NCI-H526 (cell line): ENCODE results near the gene AGPAT1.
A peak's percentile ranks its signal among the peaks of the same experiment; 100 is the strongest.
"Not testable (repeated sequence)": the region's sequence is repeated elsewhere in the genome, so short reads cannot be mapped to it uniquely, and the experiment has no call there.

ENCODE experiments used
- DNase-seq, 2 experiments: peaks; one replicate each; lab custom pipeline; 2025; lab: John Stamatoyannopoulos, UW

The AGPAT1 gene

GRCh38 chr6:32148289-32149091 lies 27.4 kb downstream of the AGPAT1 start:
- no peak for DNase-seq

GRCh38 chr6:32147401-32148132 lies 28.3 kb downstream of the AGPAT1 start:
- DNase-seq: no peak

- no peak for DNase-seq
Observed at GRCh38 chr6:32146687-32147086, 29.2 kb downstream of the AGPAT1 start.

- no peak for DNase-seq
Observed at GRCh38 chr6:32146287-32146686, 29.6 kb downstream of the AGPAT1 start.

- not testable (repeated sequence) for DNase-seq
Observed at GRCh38 chr6:32144238-32144637, 31.6 kb downstream of the AGPAT1 start.

- DNase-seq: no peak
Observed at GRCh38 chr6:32140420-32141046, 35.4 kb downstream of the AGPAT1 start.

GRCh38 chr6:32139590-32139989 lies 36.3 kb downstream of the AGPAT1 start:
- DNase-seq: no peak

- DNase-seq: no peak
Observed at GRCh38 chr6:32137454-32137853, 38.4 kb downstream of the AGPAT1 start.

GRCh38 chr6:32133786-32134185 lies 42.1 kb downstream of the AGPAT1 start:
- no peak for DNase-seq

- no peak for DNase-seq
Observed at GRCh38 chr6:32132110-32132509, 43.8 kb downstream of the AGPAT1 start.

- no peak for DNase-seq
Observed at GRCh38 chr6:32131439-32131948, 44.4 kb downstream of the AGPAT1 start.

GRCh38 chr6:32129297-32130088 lies 46.4 kb downstream of the AGPAT1 start:
- DNase-seq: no peak

GRCh38 chr6:32128751-32129296 lies 47.1 kb downstream of the AGPAT1 start:
- DNase-seq: no peak

- peak; percentile 99 for DNase-seq
Observed at GRCh38 chr6:32127717-32128592, 47.9 kb downstream of the AGPAT1 start, which contains the start of gene ATF6B. TSS of gene ATF6B (minus strand) at chr6:32128246. CDS start at chr6:32128207, 39 bp downstream.

GRCh38 chr6:32127409-32127716 lies 48.5 kb downstream of the AGPAT1 start:
- DNase-seq: no peak

GRCh38 chr6:32126880-32127279 lies 49.0 kb downstream of the AGPAT1 start:
- DNase-seq: no peak

- no peak for DNase-seq
Observed at GRCh38 chr6:32123681-32124080, 52.2 kb downstream of the AGPAT1 start.

GRCh38 chr6:32120573-32121059 lies 55.3 kb downstream of the AGPAT1 start:
- no peak for DNase-seq

GRCh38 chr6:32118782-32119628 lies 56.9 kb downstream of the AGPAT1 start:
- peak; percentile 52 to 84 for DNase-seq
